ENCODE measurements around the gene PDCD6IP.

PDCD6IP gene

GRCh38 chr3:33900809-33901505 is 102.5 kb downstream of the PDCD6IP start:
- no peaks in the 10 kb centered on the region for H3K9me3 ChIP-seq (ENCODE audit: low read depth, low read length)
- no peak overlapping the region for H3K9ac ChIP-seq (ENCODE audit: insufficient read length)
- H3K4me3 ChIP-seq, result no peak overlapping the region
- no peaks in the 10 kb centered on the region for H3K36me3 ChIP-seq (ENCODE audit: insufficient read depth, low read length)
- DNase-seq (ENCODE audit: low read depth, low spot score), result no peak
- H3K27ac ChIP-seq, result no peak overlapping the region
- no peak for TF ChIP-seq POLR2AphosphoS5 (IDR thresholded peaks at IDR 0.05; ENCODE audit: borderline replicate concordance, low read depth, low read length)
- no peak for TF ChIP-seq FOXP2 (optimal IDR thresholded peaks at IDR 0.05; ENCODE audit: control extremely low read depth, extremely low read length, insufficient read depth)
- TF ChIP-seq EZH2 (IDR thresholded peaks at IDR 0.05), result no peak

DNA sequence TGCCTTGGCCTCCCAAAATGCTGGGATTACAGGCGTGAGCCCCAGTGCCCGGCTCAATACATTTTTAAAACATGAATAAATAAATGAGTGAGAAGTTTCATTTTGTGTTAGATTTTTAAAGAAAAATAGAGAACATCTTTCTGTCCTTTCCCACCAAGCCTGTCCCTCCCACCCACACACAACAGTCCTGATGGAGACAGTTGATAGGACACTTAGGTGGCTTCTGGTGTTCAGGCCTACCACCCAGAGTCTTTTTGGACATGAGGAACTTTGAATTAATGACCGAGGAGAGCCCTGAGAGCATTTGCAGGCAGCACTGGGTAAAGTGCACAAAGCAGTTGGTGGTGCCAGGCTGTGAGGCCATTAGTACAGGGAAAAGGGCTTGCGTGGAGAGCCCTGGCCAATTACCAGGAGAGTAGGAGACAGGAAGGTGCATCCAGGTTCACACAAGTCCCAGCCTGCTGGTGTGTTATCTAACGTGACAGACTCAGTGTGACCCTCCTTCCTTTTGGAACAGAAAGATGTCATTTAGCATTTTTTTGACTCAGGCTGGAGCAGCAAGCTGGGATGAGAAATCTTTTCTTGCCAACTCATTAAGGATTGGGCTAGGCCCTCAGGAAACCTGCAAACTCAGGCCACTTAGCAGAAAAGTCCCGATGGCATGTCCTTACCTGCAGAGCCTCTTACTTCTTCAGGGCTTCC is 103.6 kb downstream of the PDCD6IP start:
- Histone ChIP-seq H3K4me3 (no peak overlapping the region), H3K9ac (ENCODE audit: insufficient read length) (no peak overlapping the region), H3K9me3 (ENCODE audit: low read depth, low read length) (no peaks in the 10 kb centered on the region), H3K27ac (no peak overlapping the region), H3K36me3 (ENCODE audit: insufficient read depth, low read length) (no peaks in the 10 kb centered on the region)
- no peak for DNase-seq (ENCODE audit: low read depth, low spot score)
- TF ChIP-seq FOXP2 (optimal IDR thresholded peaks at IDR 0.05; ENCODE audit: control extremely low read depth, extremely low read length, insufficient read depth), result no peak
- no peak for TF ChIP-seq POLR2AphosphoS5 (IDR thresholded peaks at IDR 0.05; ENCODE audit: borderline replicate concordance, low read depth, low read length)
- no peak for TF ChIP-seq EZH2 (IDR thresholded peaks at IDR 0.05)

GRCh38 chr3:33904730-33905129 is 106.3 kb downstream of the PDCD6IP start:
- H3K9ac ChIP-seq (ENCODE audit: insufficient read length), result no peak overlapping the region
- no peaks in the 10 kb centered on the region for H3K9me3 ChIP-seq (ENCODE audit: low read depth, low read length)
- no peak overlapping the region for H3K27ac ChIP-seq
- DNase-seq (ENCODE audit: low read depth, low spot score), result no peak
- no peak overlapping the region for H3K4me3 ChIP-seq
- TF ChIP-seq POLR2AphosphoS5 (IDR thresholded peaks at IDR 0.05; ENCODE audit: borderline replicate concordance, low read depth, low read length) (no peak), EZH2 (IDR thresholded peaks at IDR 0.05) (no peak), FOXP2 (optimal IDR thresholded peaks at IDR 0.05; ENCODE audit: control extremely low read depth, extremely low read length, insufficient read depth) (no peak)
- no peaks in the 10 kb centered on the region for H3K36me3 ChIP-seq (ENCODE audit: insufficient read depth, low read length)

GRCh38 chr3:33908250-33908851 is 109.9 kb downstream of the PDCD6IP start:
- no peak for DNase-seq (ENCODE audit: low read depth, low spot score)
- Histone ChIP-seq H3K27ac (no peak overlapping the region), H3K4me3 (no peak overlapping the region), H3K9ac (ENCODE audit: insufficient read length) (no peak overlapping the region), H3K9me3 (ENCODE audit: low read depth, low read length) (no peaks in the 10 kb centered on the region), H3K36me3 (ENCODE audit: insufficient read depth, low read length) (no peaks in the 10 kb centered on the region)
- TF ChIP-seq FOXP2 (optimal IDR thresholded peaks at IDR 0.05; ENCODE audit: control extremely low read depth, extremely low read length, insufficient read depth) (no peak), EZH2 (IDR thresholded peaks at IDR 0.05) (no peak), POLR2AphosphoS5 (IDR thresholded peaks at IDR 0.05; ENCODE audit: borderline replicate concordance, low read depth, low read length) (no peak)

GRCh38 chr3:33909547-33909946 is 111.1 kb downstream of the PDCD6IP start:
- H3K27ac ChIP-seq, result no peak overlapping the region
- no peak overlapping the region for H3K9ac ChIP-seq (ENCODE audit: insufficient read length)
- no peak for DNase-seq (ENCODE audit: low read depth, low spot score)
- no peaks in the 10 kb centered on the region for H3K36me3 ChIP-seq (ENCODE audit: insufficient read depth, low read length)
- TF ChIP-seq EZH2 (IDR thresholded peaks at IDR 0.05) (no peak), FOXP2 (optimal IDR thresholded peaks at IDR 0.05; ENCODE audit: control extremely low read depth, extremely low read length, insufficient read depth) (no peak), POLR2AphosphoS5 (IDR thresholded peaks at IDR 0.05; ENCODE audit: borderline replicate concordance, low read depth, low read length) (no peak)
- H3K4me3 ChIP-seq, result no peak overlapping the region
- H3K9me3 ChIP-seq (ENCODE audit: low read depth, low read length), result no peaks in the 10 kb centered on the region

DNA sequence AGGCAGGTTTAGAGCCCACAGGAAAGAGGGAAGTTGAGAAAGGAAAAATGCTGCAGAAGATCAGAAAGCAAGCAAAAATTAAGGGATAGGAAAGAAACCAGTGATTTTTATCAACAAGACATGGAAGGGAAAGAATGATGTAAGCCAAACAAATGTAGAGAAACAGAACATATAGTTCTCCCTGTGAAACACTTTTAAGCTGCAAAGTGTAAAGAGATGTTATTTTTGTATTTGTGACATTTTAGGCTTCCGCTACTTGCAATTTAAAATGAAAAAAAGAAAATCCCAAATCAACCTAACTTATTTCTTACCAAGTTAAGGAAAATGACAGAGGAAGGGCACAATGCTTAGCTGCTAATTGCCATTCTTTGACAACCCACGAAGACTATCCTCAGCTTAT is 111.6 kb downstream of the PDCD6IP start:
- Histone ChIP-seq H3K4me3 (no peak overlapping the region), H3K9ac (ENCODE audit: insufficient read length) (no peak overlapping the region), H3K27ac (no peak overlapping the region), H3K36me3 (ENCODE audit: insufficient read depth, low read length) (no peaks in the 10 kb centered on the region), H3K9me3 (ENCODE audit: low read depth, low read length) (no peaks in the 10 kb centered on the region)
- TF ChIP-seq EZH2 (IDR thresholded peaks at IDR 0.05), result no peak
- TF ChIP-seq FOXP2 (optimal IDR thresholded peaks at IDR 0.05; ENCODE audit: control extremely low read depth, extremely low read length, insufficient read depth), result no peak
- no peak for TF ChIP-seq POLR2AphosphoS5 (IDR thresholded peaks at IDR 0.05; ENCODE audit: borderline replicate concordance, low read depth, low read length)
- no peak for DNase-seq (ENCODE audit: low read depth, low spot score)

GRCh38 chr3:33911525-33912322 is 113.3 kb downstream of the PDCD6IP start:
- Histone ChIP-seq H3K9me3 (ENCODE audit: low read depth, low read length) (no peaks in the 10 kb centered on the region), H3K36me3 (ENCODE audit: insufficient read depth, low read length) (no peaks in the 10 kb centered on the region), H3K4me3 (no peak overlapping the region), H3K9ac (ENCODE audit: insufficient read length) (no peak overlapping the region), H3K27ac (no peak overlapping the region)
- no peak for TF ChIP-seq FOXP2 (optimal IDR thresholded peaks at IDR 0.05; ENCODE audit: control extremely low read depth, extremely low read length, insufficient read depth)
- TF ChIP-seq POLR2AphosphoS5 (IDR thresholded peaks at IDR 0.05; ENCODE audit: borderline replicate concordance, low read depth, low read length), result no peak
- TF ChIP-seq EZH2 (IDR thresholded peaks at IDR 0.05), result no peak
- DNase-seq (ENCODE audit: low read depth, low spot score), result no peak

GRCh38 chr3:33914212-33914611 is 115.8 kb downstream of the PDCD6IP start:
- DNase-seq (ENCODE audit: low read depth, low spot score), result no peak
- no peak overlapping the region for H3K27ac ChIP-seq
- no peak overlapping the region for H3K4me3 ChIP-seq
- TF ChIP-seq EZH2 (IDR thresholded peaks at IDR 0.05), result no peak
- no peak for TF ChIP-seq POLR2AphosphoS5 (IDR thresholded peaks at IDR 0.05; ENCODE audit: borderline replicate concordance, low read depth, low read length)
- TF ChIP-seq FOXP2 (optimal IDR thresholded peaks at IDR 0.05; ENCODE audit: control extremely low read depth, extremely low read length, insufficient read depth), result no peak
- no peaks in the 10 kb centered on the region for H3K36me3 ChIP-seq (ENCODE audit: insufficient read depth, low read length)
- no peaks in the 10 kb centered on the region for H3K9me3 ChIP-seq (ENCODE audit: low read depth, low read length)
- no peak overlapping the region for H3K9ac ChIP-seq (ENCODE audit: insufficient read length)
